Loucy (cell line): Measurements from ENCODE around the gene PATE4.

Source experiments
- EZH2phosphoT487 ChIP-seq: fragments of 200-600 bp; IDR thresholded peaks from 2 replicates; pipeline ENCODE4 v1.6.1; 2018; ENCODE audit warnings: antibody characterized with exemption, mild to moderate bottlenecking, moderate library complexity, borderline replicate concordance
- TF ChIP-seq, protein P1 (sequence below): fragments of 200-600 bp; sonication (generic); conservative IDR thresholded peaks from 2 replicates; pipeline ENCODE4 v1.5.1; 2014; ENCODE audit warnings: mild to moderate bottlenecking, antibody characterized with exemption, low read length

- TF ChIP-seq, protein P1, sequence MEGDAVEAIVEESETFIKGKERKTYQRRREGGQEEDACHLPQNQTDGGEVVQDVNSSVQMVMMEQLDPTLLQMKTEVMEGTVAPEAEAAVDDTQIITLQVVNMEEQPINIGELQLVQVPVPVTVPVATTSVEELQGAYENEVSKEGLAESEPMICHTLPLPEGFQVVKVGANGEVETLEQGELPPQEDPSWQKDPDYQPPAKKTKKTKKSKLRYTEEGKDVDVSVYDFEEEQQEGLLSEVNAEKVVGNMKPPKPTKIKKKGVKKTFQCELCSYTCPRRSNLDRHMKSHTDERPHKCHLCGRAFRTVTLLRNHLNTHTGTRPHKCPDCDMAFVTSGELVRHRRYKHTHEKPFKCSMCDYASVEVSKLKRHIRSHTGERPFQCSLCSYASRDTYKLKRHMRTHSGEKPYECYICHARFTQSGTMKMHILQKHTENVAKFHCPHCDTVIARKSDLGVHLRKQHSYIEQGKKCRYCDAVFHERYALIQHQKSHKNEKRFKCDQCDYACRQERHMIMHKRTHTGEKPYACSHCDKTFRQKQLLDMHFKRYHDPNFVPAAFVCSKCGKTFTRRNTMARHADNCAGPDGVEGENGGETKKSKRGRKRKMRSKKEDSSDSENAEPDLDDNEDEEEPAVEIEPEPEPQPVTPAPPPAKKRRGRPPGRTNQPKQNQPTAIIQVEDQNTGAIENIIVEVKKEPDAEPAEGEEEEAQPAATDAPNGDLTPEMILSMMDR = no peak
- TF ChIP-seq EZH2phosphoT487 = no peak
These were observed 48.2 kb downstream of the PATE4 start for GRCh38 chr11:125881291-125881690.
